MM.1S (cell line): Measurements from ENCODE around the gene ALDH18A1.
A peak's percentile ranks its signal among the peaks of the same experiment; 100 is the strongest.

Source experiments
- DNase-seq: peaks from one replicate; pipeline ENCODE4 v3.0.0-alpha.2; 2015
- H2AFZ ChIP-seq: fragments of 300-600 bp; sonication (generic); 2 replicates; pipeline ENCODE4 v1.6.0; 2016; ENCODE audit warnings: antibody characterized with exemption, low read length
- H3F3A ChIP-seq: fragments of 300-600 bp; sonication (generic); 2 replicates; pipeline ENCODE4 v1.6.1; 2016; ENCODE audit warnings: mild to moderate bottlenecking, antibody characterized with exemption, low read length, moderate library complexity, mixed read lengths; ENCODE audit not compliant: insufficient read depth
- H3K27ac ChIP-seq: fragments of 300-600 bp; sonication (generic); 2 replicates; pipeline ENCODE4 v1.5.1; 2016; ENCODE audit warnings: mild to moderate bottlenecking, low read length
- H3K27me3 ChIP-seq: fragments of 300-600 bp; sonication (generic); replicated peaks from 2 replicates; pipeline ENCODE4 v1.6.0; 2016; ENCODE audit warnings: low read length; ENCODE audit not compliant: insufficient read depth
- H3K36me3 ChIP-seq: fragments of 300-600 bp; sonication (generic); replicated peaks from 2 replicates; pipeline ENCODE4 v1.6.1; 2016; ENCODE audit warnings: mild to moderate bottlenecking, low read length, mixed read lengths; ENCODE audit not compliant: insufficient read depth
- H3K4me1 ChIP-seq: fragments of 300-600 bp; sonication (generic); 2 replicates; pipeline ENCODE4 v1.6.1; 2016; ENCODE audit warnings: low read length, mixed read lengths
- H3K4me2 ChIP-seq: fragments of 300-600 bp; sonication (generic); 2 replicates; pipeline ENCODE4 v1.6.0; 2016; ENCODE audit warnings: low read depth, low read length
- H3K4me3 ChIP-seq: fragments of 300-600 bp; sonication (generic); 2 replicates; pipeline ENCODE4 v1.5.1; 2016; ENCODE audit warnings: low read length, mixed read lengths
- H3K79me2 ChIP-seq: fragments of 300-600 bp; sonication (generic); 2 replicates; pipeline ENCODE4 v1.6.1; 2016; ENCODE audit warnings: mixed run types, low read length, mixed read lengths
- H3K9ac ChIP-seq: fragments of 300-600 bp; sonication (generic); 2 replicates; pipeline ENCODE4 v1.6.1; 2016; ENCODE audit warnings: low read length, mixed read lengths
- H3K9me2 ChIP-seq: fragments of 300-600 bp; sonication (generic); replicated peaks from 2 replicates; pipeline ENCODE4 v1.6.1; 2016; ENCODE audit warnings: mild to moderate bottlenecking, low read length, mixed read lengths; ENCODE audit not compliant: insufficient read depth
- H3K9me3 ChIP-seq: fragments of 300-600 bp; sonication (generic); replicated peaks from 2 replicates; pipeline ENCODE4 v1.6.1; 2016; ENCODE audit warnings: mild to moderate bottlenecking, low read length, mixed read lengths; ENCODE audit not compliant: insufficient read depth
- H4K20me1 ChIP-seq: fragments of 300-600 bp; sonication (generic); 2 replicates; pipeline ENCODE4 v1.6.1; 2016; ENCODE audit warnings: mild to moderate bottlenecking, low read length, moderate library complexity, mixed read lengths; ENCODE audit not compliant: insufficient read depth
- CTCF ChIP-seq: fragments of 300-600 bp; sonication (generic); IDR thresholded peaks from 2 replicates; pipeline ENCODE4 v1.5.1; 2016; ENCODE audit warnings: antibody characterized with exemption, low read length, mixed read lengths
- EZH2 ChIP-seq: fragments of 300-600 bp; sonication (generic); optimal IDR thresholded peaks from 2 replicates; pipeline ENCODE3; 2017; ENCODE audit warnings: low read depth, mild to moderate bottlenecking, antibody characterized with exemption, low read length, mixed read lengths
- EZH2phosphoT487 ChIP-seq: fragments of 300-600 bp; sonication (generic); IDR thresholded peaks from 2 replicates; pipeline ENCODE4 v1.6.1; 2018; ENCODE audit warnings: antibody characterized with exemption, low read length

ALDH18A1 gene

DNA sequence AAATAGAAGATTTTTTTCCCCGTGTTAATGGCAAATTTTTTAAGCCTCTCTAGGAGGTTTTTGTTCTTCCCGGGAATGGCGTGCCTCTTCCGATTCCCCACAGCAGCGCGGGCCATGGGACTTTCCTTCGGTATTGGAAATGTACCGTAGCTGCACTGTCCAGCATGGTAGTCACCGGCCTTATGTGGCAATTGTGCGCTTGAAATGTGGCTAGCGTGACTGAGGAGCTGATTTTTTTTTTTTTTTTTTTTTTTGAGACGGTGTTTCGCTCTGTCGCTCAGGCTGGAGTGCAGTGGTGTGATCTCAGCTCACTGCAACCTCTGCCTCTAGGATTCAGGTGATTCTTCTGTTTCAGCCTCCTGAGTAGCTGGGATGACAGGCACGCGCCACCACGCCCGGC lies 38.2 kb upstream of the ALDH18A1 start:
- Histone ChIP-seq H3K9me3 (no peaks in the 10 kb centered on the region), H4K20me1 (no peaks in the 10 kb centered on the region), H2AFZ (0 out of 2 replicates have a peak overlapping the region, but pooled peaks have one; percentile 15), H3F3A (no peaks in the 10 kb centered on the region), H3K4me2 (peak overlapping the region; percentile 25; the same call in 1 of the 2 replicates), H3K36me3 (no peaks in the 10 kb centered on the region), H3K27me3 (no peaks in the 10 kb centered on the region), H3K4me3 (no peak overlapping the region), H3K4me1 (no peaks in the 10 kb centered on the region), H3K27ac (no peak overlapping the region), H3K9me2 (no peaks in the 10 kb centered on the region), H3K79me2 (peaks cover 24% of the 10 kb centered on the region), H3K9ac (no peak overlapping the region)
- DNase-seq: no peak
- TF ChIP-seq CTCF (no peak), EZH2 (no peak), EZH2phosphoT487 (no peak)

DNA sequence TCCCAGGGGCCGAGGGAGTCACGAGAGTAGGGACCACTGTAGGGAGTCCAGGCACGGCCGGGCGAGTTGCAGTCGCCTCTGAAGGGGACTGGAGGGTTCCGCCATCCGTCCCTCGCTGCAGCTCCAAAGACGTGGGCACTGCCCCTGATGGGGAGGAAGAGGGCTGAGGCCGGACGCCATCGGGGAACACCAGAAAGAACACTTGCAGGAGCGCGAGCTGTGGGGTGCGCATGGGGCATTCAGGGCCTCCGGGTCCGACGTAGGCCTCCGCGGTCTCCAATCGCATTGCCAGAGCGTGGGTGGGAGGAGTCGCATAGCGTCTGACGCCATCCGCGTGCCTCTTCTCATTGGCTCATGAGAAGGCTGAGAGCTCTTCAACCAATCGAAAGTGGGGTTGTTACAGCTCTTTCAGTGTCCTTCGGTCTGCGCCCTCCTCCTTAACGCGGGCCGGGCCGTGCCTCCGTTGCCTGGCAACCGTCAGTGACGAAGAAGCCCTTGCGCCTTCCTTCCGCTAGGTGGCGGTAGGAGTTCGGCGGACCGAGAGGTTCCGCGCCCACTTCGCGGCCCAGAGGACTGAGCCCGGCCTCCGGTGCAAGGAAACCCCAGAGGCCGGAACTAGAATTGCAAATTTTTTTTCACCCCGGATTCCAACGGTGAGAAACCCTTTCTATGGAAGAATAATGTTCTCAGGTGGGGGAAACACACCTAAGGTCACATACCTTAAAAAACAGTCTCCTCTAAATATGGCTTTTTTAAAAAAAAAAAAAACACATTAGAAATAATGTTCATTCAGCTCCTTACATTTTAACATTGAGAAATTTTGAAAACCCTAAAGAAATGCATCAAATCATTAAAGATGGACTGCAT lies 37.4 kb upstream of the ALDH18A1 start, which contains the start of gene TCTN3:
Gene TCTN3 (minus strand): TSS at position 260 of the 867 bp plus-strand sequence. CDS start 28 bp downstream, at position 232.
- peak within 1 kb of the TSS; percentile 58; the same call in 1 of the 2 replicates for H3K27ac ChIP-seq
- no peaks in the 10 kb centered on the region for H3K36me3 ChIP-seq
- peaks cover 24% of the 10 kb centered on the region for H3K79me2 ChIP-seq
- H3K27me3 ChIP-seq: no peaks in the 10 kb centered on the region
- peak within 1 kb of the TSS; percentile 78 for H3K4me2 ChIP-seq
- peak; percentile 100 for DNase-seq
- no peak for TF ChIP-seq EZH2
- peak; percentile 98 for TF ChIP-seq CTCF
- no peak for TF ChIP-seq EZH2phosphoT487
- peak within 1 kb of the TSS; percentile 94 for H2AFZ ChIP-seq
- no peaks in the 10 kb centered on the region for H3K4me1 ChIP-seq
- H4K20me1 ChIP-seq: no peaks in the 10 kb centered on the region
- H3K9ac ChIP-seq: peak within 1 kb of the TSS; percentile 92
- no peaks in the 10 kb centered on the region for H3F3A ChIP-seq
- H3K9me3 ChIP-seq: no peaks in the 10 kb centered on the region
- peak within 1 kb of the TSS; percentile 97 for H3K4me3 ChIP-seq
- H3K9me2 ChIP-seq: no peaks in the 10 kb centered on the region

DNA sequence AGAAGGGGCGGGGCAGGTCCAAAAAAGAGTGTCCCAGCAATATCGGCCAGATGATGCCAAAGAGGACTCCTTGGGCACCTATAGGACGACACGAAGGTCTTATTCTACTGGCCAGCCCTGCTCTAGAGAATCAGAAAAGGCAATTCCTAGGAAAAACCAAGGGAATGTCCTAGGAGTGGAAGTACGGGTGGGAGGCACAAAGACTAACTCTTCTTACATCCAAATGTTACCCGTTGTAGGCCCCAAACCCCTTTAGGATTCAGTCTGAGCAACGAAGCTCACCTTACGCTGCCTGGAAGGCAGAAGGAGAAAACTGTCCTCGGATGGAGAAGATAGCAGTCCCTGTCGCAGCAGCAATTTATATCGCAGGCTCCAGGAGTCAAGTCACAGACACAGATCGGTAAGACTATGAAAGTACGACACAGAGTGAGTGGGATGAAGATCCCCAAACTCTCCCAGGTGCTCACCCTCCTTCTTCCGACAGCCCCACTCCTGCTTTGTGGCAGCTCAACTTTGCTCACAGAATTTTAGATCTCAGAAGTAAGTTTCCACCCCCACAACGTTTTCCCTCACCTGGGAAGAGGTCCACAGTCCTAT lies 36.7 kb upstream of the ALDH18A1 start:
- peak overlapping the region; percentile 92 for H3K9ac ChIP-seq
- no peaks in the 10 kb centered on the region for H3K4me1 ChIP-seq
- no peaks in the 10 kb centered on the region for H3K36me3 ChIP-seq
- H3K27me3 ChIP-seq: no peaks in the 10 kb centered on the region
- H3K4me2 ChIP-seq: peak overlapping the region; percentile 78
- TF ChIP-seq EZH2phosphoT487 (no peak), EZH2 (no peak), CTCF (no peak)
- H3K9me2 ChIP-seq: no peaks in the 10 kb centered on the region
- peak overlapping the region; percentile 58; the same call in 1 of the 2 replicates for H3K27ac ChIP-seq
- H3K9me3 ChIP-seq: no peaks in the 10 kb centered on the region
- peaks cover 24% of the 10 kb centered on the region for H3K79me2 ChIP-seq
- DNase-seq: peak; percentile 14
- peak overlapping the region; percentile 94 for H2AFZ ChIP-seq
- no peaks in the 10 kb centered on the region for H4K20me1 ChIP-seq
- no peaks in the 10 kb centered on the region for H3F3A ChIP-seq
- peak overlapping the region; percentile 97 for H3K4me3 ChIP-seq
